ENCODE measurements around the gene CPEB1. TPM values are rescaled to one million over a fixed set of nuclear protein-coding genes. Genes with fewer than 3 reads are reported as not detected.

CPEB1 gene
- total and polyA plus RNA-seq, 2 of the 13 experiments (the other 11 are each of a cell fraction or from before 2014, with no cell fraction given) = 0.03 to 0.07 TPM

DNA sequence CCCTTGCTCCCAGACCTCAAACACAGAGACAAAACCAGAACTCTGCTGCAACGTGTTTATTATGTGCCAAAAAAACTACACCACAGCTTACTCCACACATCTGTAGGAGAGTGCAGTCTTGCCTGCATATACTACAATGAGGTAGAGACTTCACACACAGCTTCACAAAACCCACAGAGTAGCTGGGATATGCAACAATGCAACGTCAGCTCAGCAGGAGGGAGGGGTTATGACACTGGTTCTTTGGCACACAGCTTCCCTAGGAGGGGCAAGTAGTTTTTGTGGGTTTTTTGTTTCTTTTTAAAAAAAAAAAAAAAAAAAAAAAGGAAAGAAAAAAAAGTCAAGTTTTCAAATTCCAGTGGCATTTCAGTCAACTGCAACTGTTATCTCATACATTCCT, 104.0 kb downstream of the CPEB1 start (continued):
- TF ChIP-seq, protein P1, sequence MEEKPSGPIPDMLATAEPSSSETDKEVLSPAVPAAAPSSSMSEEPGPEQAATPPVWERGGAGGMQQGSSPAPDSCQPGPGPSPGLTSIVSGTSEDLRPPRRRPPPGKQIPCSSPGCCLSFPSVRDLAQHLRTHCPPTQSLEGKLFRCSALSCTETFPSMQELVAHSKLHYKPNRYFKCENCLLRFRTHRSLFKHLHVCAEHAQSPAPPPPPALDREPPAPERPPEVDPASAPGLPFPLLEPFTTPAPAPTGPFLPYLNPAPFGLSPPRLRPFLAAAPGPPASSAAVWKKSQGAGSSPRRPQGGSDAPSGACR (CRISPR knock-in tag; IDR thresholded peaks at IDR 0.05) = no peak
- TF ChIP-seq IRF9 (CRISPR knock-in tag; IDR thresholded peaks at IDR 0.05; ENCODE audit: borderline replicate concordance) = no peak
- no peak for TF ChIP-seq JUN (CRISPR knock-in tag; IDR thresholded peaks at IDR 0.05)
- no peak for TF ChIP-seq ATAD3A (CRISPR knock-in tag; IDR thresholded peaks at IDR 0.05)
- TF ChIP-seq, protein P2, sequence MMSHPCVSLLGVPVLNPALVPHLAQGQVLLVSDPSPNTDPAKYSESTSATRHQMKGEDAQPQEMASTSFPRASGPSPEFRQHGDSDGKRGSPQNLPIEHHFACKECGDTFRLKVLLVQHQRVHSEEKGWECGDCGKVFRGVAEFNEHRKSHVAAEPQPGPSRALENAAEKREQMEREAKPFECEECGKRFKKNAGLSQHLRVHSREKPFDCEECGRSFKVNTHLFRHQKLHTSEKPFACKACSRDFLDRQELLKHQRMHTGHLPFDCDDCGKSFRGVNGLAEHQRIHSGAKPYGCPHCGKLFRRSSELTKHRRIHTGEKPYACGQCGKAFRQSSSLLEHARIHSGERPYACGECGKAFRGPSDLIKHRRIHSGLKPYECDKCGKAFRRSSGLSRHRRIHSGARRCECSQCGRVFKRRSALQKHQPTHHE (CRISPR knock-in tag; IDR thresholded peaks at IDR 0.05; ENCODE audit: borderline replicate concordance) = no peak
- no peak for TF ChIP-seq HOXD1 (CRISPR knock-in tag; IDR thresholded peaks at IDR 0.05)

DNA sequence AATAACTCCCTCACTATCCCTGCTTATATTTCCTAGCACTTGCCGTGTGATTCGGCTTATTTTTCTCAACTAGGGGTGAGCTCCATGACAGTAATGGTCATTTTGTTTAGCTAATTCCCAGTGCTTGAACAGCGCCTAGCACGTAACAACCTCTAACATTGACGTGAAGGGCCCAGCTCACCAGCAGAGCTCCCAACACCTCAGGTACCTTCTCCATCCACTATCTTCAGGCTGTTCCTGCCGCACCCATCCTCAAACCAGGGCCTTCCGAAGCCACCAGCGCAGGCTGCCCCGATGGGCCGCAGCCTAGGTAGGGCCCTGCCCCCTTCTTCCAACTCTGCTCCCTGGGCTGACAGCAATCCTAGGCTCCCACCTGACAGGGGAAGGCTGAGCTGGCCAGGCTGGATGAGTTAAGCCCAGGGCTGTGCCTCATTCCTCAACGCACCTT, 106.2 kb downstream of the CPEB1 start:
- peak overlapping the region; percentile 60 for H3K27ac ChIP-seq (ENCODE audit: extremely low read length, insufficient read depth, low read length)
- ChIA-PET POLR2A (interaction anchor here (0.7 to 2.6 kb wide), 10 partner anchors 10 to 527 kb away, joined by 3 to 25 read pairs (median 5); partner anchors contain the start of genes BTBD1, EFL1 and SAXO2), CTCF (ENCODE audit: low intra/inter-chr PET ratio, low total read pairs) (no interaction called here)
- no peaks in the 10 kb centered on the region for H3K9me3 ChIP-seq (ENCODE audit: low read length)
- BruUV-seq (replicated peaks) = TSS peak; percentile 97
- peaks cover 26% of the 10 kb centered on the region for H3K79me2 ChIP-seq (ENCODE audit: insufficient read depth, low read length)
- H3K9ac ChIP-seq (ENCODE audit: insufficient read depth, low read depth, low read length) = peak overlapping the region; percentile 100
- H4K20me1 ChIP-seq (ENCODE audit: insufficient read depth, low read length) = peaks cover 38% of the 10 kb centered on the region
- H3K4me3 ChIP-seq (replicated peaks in 1 of 3; ENCODE audit: insufficient read depth in 1 of 3, low read depth in 2 of 3, low read length in 3 of 3) = peak overlapping the region; percentile 70 to 100 (median 80)
- intact Hi-C loops (cut with micrococcal nuclease; ENCODE audit: unreplicated experiment) = loop anchor here (1.0 to 2.0 kb wide), 2 partner anchors 209 to 460 kb away; no protein-coding TSS in a partner anchor
- FAIRE-seq (no peak), DNase-seq (ENCODE audit: low spot score) (no peak), ATAC-seq (peak; percentile 50)
- H3K4me1 ChIP-seq (ENCODE audit: insufficient read depth, low read length) = peaks cover 36% of the 10 kb centered on the region
- in situ Hi-C loops (cut with HindIII; ENCODE audit: extremely low pct_ligation_motif_present, low pct_unique_long_range_greater_than_20kb) = loop anchor here (10.0 kb wide), 1 partner anchor 474 kb away; the partner anchor contains the start of gene C15orf40
- peak overlapping the region; percentile 77 for H3K4me2 ChIP-seq (ENCODE audit: low read depth, low read length)
- H3K36me3 ChIP-seq (replicated peaks in 1 of 2; ENCODE audit: control insufficient read depth in 1 of 2, insufficient read depth in 2 of 2, low read length in 2 of 2) = peaks cover 9 to 30% of the 10 kb centered on the region in 2 experiments
- H3K27me3 ChIP-seq (ENCODE audit: control insufficient read depth in 1 of 2, insufficient read depth in 2 of 2, low read length in 2 of 2) = peaks cover 0 to 10% of the 10 kb centered on the region in 2 experiments; a peak in 1 of 5 replicates
- peak overlapping the region; percentile 62 for H2AFZ ChIP-seq (ENCODE audit: low read length)
- 3% methylated on average over 10 of the region's 11 CpGs for WGBS (ENCODE audit: low lambda C conversion rate)
- TF ChIP-seq ZSCAN22 (CRISPR knock-in tag; IDR thresholded peaks at IDR 0.05) (no peak), HINFP (CRISPR knock-in tag; IDR thresholded peaks at IDR 0.05; ENCODE audit: low read depth) (no peak), MTF1 (CRISPR knock-in tag; IDR thresholded peaks at IDR 0.05) (no peak), SOX6 (IDR thresholded peaks at IDR 0.05) (no peak), SOX6 (CRISPR knock-in tag; IDR thresholded peaks at IDR 0.05) (no peak), NR0B2 (CRISPR knock-in tag; IDR thresholded peaks at IDR 0.05) (no peak), MATR3 (CRISPR knock-in tag; IDR thresholded peaks at IDR 0.05) (no peak), MTA1 (CRISPR knock-in tag; IDR thresholded peaks at IDR 0.05; ENCODE audit: borderline replicate concordance) (no peak), ZNF773 (CRISPR knock-in tag; IDR thresholded peaks at IDR 0.05; ENCODE audit: borderline replicate concordance) (no peak), FOXK1 (CRISPR knock-in tag; IDR thresholded peaks at IDR 0.05; ENCODE audit: borderline replicate concordance, low read depth) (no peak)
- TF ChIP-seq, protein P3, sequence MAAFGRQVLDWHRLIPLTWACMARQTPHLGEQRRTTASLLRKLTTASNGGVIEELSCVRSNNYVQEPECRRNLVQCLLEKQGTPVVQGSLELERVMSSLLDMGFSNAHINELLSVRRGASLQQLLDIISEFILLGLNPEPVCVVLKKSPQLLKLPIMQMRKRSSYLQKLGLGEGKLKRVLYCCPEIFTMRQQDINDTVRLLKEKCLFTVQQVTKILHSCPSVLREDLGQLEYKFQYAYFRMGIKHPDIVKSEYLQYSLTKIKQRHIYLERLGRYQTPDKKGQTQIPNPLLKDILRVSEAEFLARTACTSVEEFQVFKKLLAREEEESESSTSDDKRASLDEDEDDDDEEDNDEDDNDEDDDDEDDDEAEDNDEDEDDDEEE (CRISPR knock-in tag; IDR thresholded peaks at IDR 0.05) = 0 out of 2 replicates have a peak, but pooled peaks have one; percentile 16

All from HepG2 (cell line).